Measurements from ENCODE around the gene ZDHHC14.
"Not testable (repeated sequence)": the region's sequence is repeated elsewhere in the genome, so short reads cannot be mapped to it uniquely, and the experiment has no call there.

The ZDHHC14 gene

DNA sequence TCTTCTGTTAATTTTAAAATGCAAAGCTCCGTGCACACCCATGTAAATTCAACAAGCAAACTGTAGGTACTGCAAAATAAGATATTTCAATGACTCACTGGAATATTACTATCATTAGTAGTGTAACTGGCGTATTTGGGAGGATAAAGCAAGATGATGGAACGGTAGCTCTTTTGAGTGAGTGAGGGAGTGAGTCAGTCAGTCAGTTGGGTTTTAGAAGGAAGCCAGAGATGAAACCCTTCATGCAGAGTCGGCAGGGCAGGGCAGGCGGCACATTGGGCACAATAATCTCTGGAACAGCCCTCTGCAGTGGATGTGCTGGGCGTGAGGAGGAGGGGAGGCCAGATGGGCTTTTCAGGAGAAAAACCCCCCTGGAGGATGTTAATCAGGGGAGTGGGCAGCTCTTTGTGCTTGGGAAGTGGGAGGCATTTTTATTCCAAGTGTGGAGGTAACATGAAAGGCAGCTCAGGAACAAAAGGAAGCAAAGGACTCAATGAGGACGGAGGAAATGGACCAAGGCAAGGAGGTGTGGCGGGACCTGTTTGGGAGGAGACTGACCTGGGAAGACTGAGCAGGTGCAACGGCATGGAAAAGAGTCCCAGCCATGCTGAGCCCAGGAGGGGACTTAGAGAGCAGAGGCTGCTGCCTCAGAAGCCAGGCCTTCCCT lies 171.2 kb downstream of the ZDHHC14 start:
- no peak for DNase-seq (ENCODE audit: low spot score)

DNA sequence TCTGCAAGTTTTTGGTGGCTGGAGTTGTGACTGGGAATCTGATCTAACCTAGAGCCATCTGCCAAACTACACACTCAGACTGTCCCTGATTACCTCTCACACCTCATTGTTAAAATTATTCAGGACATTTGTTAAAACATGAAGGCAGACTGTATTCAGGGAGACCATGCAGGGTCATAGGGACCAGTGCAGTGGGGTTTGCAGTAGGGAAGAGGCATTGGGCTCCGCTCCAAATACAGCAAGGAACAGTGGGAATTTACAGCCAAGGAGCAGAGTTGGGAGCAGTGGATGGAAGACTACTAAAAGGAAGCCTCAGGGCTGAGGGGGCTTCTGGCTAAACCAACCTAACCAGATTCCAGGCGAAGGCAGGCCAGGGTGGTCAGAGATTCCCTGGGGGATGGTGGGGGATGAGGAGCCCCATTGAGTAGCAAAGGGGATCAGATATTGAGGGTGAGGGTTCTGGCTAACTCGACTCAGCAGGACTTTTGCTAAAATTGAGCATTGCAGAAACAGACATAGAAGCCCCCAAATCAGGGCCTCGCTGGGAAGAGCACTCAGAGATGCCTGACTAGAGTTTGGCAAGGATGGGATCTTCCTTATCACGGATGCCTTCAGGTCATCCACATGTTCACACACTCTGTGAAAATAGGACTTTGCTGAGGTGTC lies 172.0 kb downstream of the ZDHHC14 start:
- DNase-seq (ENCODE audit: low spot score): no peak

DNA sequence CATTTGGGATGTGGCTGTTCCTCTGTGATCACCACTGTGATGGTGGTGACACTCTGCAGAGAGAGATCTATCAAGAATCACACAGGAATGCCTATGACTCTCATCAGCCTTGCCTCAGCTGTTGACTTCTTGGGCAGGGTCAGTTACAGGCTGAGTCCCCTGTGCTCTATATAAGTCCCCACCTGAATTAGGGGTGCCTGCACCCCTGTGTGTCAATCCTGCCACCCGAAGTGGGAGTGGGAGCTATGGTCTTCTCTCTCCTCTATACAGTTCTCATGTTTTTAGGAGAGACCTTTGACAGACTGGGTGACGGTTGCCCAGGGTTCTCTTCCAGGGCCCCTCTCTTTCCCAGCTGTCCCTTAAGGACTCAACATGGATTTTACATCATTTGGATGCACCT lies 173.8 kb downstream of the ZDHHC14 start:
- no peak for DNase-seq (ENCODE audit: low spot score)

DNA sequence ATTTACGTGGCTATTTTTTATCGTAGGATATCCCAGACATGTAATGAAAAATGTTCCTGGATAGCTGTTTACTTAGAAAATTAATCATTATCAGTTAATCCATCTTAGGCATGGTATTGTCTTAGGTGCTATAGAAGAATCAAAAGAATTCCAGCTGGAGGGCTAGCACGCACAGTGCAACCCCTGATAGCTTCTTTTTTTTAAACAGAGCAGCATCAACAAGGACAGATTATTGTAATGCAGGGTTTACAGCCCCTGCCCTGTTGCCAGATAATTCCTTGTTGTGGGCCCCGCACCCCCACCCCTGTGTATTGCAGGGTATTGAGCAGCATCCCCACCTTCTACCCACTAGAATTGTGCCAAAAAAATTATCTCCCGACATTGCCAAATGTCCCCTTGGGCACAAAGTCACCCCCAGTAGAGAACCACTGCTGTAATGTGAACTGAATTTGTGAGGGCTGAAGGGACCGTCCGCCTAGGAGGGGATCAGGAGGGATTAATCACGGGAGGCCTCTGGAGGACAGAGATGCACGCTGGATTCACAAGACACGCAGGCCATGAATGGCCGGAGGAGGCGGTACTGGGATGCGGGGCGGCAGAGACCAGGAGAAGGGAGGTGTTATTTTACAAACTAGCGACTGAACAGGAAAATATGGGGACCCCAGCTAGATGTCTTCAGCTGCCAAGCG lies 174.6 kb downstream of the ZDHHC14 start:
- DNase-seq (ENCODE audit: low spot score): no peak

DNA sequence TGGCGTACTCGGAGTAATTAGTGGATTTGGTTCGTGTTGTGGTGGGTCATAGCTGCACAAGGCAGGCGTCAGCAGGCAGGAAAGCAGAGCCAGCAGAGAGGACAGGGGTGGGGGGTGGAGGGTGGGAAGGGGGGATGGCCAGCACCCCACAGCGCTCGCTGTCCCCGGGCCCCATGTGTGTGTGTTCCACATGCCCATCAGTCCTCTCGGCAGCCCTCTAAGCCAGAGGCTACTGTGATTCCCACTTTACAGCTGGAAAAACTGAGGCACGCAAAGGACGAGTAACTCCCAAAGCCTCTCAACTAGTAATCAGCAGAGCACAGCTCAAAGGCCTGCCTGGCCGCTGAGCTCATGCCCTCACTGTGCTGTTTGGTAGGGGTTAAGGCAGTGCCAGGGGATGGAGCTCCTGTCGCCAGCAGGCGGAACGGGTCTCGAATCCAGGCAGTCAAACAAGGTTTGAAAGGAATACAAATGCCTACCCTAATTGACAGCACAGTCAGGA lies 175.2 kb downstream of the ZDHHC14 start:
- no peak for DNase-seq (ENCODE audit: low spot score)

DNA sequence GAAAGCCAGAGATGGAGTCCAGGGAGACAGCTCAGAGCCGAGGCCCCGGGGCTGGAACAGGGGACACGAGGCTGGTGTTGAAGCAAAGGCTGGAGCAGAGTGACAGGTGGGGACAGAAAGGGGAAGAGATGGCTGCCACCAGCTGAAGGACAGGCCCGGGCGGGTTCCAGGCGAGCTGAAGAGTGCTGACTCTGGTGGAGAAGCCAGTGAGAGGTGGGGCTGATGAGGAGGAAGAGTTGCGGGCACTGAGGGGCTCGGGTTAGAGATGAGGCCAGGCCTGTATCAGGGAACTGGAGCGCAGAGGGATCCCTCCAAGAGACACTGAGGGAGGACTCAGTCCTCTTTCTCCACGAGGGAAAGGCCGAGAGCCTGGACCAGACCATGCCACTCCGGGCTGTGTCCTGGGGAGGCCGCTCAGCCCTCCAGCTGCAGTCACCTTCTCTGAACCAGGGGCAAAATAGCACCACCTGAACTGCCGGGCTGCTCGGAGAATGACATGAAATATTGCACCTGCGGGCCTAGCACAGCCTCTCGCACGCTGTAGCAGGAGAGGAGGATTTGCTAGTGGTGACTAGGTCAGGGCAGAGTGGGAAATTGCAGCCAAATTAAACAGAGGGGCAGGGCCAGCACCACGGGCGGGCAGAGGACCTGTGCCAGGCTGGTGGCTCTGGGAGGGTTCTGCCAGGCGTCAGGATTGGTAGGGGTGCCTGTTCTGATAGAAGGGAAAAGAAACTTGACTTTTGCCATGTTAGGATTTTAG lies 175.9 kb downstream of the ZDHHC14 start:
- DNase-seq (ENCODE audit: low spot score): no peak

DNA sequence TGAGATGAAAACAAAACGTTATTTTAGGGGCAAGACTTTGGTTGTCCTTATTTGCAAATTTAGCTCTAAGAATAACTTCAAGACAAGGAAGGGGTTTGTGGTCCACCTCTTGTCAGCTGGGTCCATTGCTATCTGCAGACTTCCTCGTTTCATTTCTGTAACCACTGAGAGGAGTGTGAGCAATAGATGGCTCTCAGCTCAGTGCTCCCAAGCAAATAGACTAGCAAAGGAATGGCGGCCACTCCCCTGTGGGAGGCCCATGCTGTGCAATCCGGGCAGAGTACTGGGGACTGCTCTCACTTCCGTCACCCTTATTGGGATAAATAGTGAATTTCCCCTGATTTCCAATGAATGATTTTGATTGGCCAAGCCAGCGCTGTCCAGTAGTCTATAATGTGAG lies 176.6 kb downstream of the ZDHHC14 start:
- no peak for DNase-seq (ENCODE audit: low spot score)

DNA sequence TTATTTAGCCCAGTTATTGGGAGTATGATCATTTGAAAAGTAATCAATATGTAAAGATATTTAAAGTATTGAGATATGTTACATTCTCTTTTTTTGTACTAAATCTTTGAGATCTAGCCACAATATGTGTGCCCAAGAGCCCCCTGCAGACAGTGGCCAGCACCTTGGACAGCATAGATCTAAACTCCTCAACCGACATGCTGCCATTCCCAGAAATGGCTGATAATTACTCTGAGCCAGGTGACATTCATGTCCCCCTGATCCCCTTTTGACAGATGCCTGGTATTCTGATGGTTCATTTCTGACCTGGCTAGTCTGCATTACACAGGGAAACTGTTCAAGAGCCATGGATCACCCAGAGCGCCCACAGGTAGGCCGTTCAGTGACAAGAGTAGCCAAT lies 177.1 kb downstream of the ZDHHC14 start:
- no peak for DNase-seq (ENCODE audit: low spot score)

DNA sequence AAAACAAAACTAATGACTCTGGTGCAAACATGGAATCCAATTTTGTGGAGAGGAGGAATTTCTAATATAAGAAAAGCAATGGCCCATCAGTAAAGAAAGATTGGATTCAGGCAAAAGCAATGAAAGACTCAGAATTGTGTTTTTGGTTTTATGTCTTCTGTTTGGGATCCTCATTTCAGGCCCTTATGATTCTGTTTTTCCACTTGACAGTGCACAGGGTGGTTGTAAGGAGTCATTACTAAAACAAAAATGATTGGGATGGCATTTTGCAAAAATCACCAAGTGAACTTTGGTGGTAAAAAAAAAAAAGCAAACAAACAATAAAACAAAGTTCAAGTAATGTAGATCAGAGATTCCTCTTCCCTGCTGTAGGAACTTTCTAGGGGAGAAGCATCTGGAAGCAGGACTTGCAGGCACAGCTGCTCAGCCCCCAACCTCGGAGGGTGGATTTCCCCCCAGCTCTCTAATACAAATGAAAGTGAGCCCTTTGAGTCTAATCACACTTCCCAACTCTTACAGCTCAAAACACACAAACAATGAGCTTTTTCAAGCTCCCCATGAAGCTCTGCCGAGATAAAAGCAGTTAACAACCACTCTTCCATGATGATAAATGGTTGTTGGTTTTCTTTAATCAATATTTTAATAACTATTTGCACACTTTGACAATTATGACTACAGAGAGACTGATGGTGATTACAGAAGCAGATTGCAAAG lies 177.7 kb downstream of the ZDHHC14 start:
- DNase-seq (ENCODE audit: low spot score): no peak

DNA sequence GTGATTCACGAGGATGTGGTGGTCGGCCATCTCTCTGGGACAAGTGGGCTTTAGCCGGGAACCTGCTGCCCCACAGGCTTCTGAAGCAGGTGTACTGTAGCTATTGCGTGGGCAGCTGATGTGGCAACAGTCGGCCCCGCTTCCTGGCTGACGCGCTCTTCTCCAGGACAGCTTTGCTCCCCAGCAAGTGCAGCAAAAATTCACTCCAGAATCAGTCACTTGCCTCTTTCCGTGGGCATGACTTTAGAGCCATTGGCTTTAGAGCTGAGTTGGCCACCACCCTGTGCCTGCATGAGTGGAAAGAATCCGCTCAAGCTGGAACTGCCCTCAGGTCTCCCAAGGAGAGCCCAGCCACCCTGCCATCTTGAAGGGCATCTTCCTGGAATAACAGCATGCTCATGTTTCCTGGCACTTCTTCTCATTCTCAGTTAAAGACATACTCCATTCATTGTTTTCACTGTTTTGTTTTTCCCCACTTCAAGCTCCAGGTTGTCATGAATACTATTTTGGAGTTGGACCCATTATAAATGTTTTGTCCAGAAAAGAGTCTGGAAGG lies 178.3 kb downstream of the ZDHHC14 start:
- no peak for DNase-seq (ENCODE audit: low spot score)

DNA sequence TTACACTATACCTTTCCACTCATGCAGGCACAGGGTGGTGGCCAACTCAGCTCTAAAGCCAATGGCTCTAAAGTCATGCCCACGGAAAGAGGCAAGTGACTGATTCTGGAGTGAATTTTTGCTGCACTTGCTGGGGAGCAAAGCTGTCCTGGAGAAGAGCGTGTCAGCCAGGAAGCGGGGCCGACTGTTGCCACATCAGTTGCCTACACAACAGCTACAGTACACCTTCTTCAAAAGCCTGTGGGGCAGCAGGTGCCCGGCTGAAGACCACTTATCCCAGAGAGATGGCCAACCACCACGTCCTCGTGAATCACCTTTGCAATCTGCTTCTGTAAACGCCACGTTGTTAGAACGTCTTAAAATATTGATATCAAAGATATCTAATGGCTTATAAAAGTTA lies 179.1 kb downstream of the ZDHHC14 start:
- not testable (repeated sequence) for DNase-seq (ENCODE audit: low spot score)

DNA sequence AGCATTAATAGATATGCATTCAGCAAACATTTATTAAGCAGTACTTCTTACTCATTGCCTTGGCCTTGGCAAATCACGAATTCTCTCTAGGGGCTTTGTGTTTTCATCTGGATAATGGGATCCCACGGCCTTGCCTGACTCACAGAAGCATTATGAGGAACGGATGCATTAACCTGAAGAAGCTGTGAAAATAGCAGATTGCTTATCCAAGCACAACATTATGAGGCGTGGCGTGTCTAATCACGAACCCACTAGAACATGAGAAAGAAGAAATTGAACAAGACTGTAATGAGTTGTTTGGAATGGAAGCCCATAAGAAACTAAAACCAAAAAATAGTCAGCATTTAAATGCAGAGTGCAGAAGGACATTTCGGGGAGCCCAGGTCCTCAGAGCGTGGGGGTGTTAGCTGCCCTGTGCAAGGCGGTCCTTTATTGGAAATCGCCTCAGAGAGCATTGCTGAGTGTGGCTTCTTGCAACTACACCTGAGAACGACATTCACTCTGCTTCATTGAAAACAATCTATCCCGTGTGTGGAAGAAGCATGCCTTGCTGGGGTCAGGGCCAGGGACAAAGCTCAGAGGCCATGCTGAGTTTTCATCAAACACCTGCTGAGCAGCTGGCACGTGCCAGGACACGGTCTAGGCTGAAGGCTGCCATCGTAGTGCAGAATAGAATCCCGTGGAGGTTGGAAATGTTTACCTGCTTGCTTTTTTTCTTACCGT lies 179.9 kb downstream of the ZDHHC14 start:
- DNase-seq (ENCODE audit: low spot score): no peak

DNA sequence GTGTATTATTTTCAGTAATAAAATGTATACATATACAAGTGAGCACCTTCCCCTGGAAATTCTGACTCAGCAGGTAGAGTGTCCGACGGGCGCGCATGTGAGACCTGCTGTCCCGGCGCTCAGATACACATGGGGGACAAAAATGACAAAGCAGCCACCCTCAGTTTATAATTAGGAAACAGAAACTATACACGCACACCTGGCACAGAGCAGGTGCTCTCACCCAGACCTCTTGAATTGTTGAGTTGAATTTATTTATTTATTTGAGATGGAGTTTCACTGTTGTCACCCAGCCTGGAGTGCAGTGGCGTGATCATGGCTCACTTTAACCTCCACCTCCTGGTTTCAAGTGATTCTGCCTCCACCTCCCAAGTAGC lies 180.4 kb downstream of the ZDHHC14 start:
- DNase-seq (ENCODE audit: low spot score): no peak

DNA sequence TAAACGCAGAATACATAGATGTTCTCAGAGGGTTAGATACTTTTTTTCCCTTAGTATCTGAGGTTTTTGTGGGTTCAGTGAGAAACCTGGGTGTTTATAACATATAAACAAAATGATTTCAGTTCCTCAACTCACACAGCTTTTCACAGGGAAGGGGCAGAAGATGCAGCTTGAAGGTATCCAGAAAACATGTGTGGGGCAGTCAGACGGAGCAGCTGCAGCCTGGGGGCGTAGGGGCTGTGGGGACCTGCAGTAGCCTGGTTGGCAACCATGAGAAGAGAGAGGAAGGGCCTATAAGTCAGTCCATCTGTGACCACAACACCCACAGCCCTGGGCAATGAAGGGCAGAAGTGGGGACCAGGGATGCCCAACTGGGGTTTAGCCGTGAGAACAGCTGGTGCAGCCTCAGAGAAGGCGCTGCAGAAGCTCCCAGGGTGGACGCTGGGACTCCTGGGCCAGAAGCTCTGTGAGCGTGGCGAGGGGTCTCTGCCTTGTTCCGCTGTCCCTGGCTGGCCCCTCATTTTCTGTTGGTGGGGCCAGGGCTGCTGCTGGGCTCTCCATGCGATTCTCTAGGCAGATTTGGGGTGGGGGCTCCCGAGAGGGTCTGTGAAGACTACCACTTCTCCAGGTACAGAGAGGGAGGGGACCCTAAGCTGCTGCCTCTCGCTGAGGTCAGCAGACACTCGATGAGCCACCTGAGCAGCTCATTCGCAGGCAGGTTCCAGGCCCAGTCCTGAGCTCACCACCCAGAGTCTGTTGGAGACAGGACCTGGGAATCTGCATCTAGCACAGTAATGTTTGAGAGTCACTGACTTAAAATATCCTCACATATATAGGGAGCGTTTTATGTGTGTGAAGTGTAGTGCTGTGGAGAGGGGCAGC lies 181.2 kb downstream of the ZDHHC14 start:
- no peak for DNase-seq (ENCODE audit: low spot score)

DNA sequence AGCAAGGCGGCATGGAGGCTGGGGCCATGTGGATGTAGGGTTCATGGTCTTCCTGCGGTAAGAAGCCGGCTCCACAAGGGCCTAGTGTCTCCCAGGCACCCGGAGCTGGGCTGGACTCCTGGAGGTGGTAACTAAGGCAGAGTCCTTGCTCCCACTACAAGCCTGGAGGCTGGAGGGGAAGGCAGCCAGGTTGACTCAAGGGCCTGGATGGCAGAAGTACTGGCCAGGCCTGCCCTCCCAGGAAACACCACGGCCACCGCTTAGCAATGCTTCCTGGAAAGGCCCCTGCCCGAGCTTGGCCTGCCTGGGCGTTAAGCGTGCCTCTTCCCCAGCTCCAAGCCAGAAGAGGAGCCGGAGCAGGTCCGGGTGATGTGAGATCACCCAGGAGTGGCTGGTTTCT lies 182.0 kb downstream of the ZDHHC14 start:
- DNase-seq (ENCODE audit: low spot score): no peak

DNA sequence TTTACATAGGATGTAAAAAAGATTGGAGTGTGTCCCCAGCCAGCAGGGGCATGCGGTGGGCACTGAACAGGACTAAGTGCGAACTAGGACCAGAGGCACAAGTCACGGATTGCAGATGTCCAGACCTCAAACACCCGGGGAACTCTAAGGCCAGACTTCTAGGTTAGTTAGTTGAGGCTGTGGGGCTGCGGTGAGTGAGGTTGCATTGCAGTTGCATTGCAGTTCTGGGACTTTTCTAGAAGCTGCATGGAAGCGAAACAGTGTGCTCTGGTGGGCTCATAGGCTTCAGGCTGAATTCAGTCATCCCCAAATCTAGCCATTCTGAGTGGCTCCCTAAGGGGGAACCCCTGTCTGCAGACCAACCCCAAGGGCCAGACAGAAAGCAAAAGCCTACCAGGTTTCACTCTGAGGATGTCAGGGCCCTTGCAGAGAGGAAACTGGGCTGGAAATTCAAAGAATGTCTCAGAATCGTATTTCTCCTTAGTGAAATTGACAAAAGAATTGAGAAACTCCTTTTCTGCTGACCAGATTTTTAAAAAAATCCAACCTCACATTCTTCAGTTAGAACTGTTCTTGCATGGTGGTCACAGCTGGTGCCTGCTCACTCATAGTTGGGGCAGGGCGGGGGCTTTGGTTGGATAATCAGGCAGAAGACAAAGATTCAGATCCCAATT lies 182.8 kb downstream of the ZDHHC14 start:
- no peak for DNase-seq (ENCODE audit: low spot score)

DNA sequence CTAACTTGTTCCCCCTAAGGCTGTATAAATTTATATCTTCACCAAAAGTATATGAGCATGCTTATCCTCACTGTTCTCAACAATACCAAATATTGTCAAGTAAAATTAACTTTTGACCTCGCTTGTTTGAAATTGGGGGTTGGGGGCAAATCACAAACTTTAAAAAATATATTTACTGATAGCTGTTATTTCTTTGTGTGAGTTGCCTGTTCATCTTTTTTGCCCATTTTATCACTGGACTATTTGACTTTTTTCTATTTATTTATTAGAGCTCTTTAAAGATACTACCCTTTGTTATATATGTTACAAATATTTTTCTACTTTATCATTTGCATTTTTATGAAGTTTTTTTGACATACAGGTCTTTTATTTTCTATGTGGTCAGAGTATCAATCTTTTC lies 187.7 kb downstream of the ZDHHC14 start:
- no peak for DNase-seq (ENCODE audit: low spot score)

DNA sequence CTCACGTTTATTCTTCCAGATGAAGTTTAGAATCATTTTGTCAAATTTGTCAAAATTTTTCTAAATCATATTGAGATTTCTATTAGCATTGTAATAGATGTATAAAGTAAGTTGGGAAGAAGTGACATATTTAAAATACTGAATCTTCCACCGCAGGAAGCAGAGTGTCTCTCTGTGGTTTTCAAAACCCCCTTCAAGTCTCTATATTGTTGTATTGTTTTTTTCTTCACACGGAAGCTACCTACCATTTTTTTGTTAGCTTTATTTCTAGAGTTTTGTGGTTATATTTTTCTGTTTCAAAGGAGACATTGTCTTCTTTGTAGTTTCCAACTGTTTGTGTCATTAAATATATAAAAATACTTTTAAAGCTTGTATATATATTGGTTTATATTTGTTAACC lies 188.6 kb downstream of the ZDHHC14 start:
- no peak for DNase-seq (ENCODE audit: low spot score)

DNA sequence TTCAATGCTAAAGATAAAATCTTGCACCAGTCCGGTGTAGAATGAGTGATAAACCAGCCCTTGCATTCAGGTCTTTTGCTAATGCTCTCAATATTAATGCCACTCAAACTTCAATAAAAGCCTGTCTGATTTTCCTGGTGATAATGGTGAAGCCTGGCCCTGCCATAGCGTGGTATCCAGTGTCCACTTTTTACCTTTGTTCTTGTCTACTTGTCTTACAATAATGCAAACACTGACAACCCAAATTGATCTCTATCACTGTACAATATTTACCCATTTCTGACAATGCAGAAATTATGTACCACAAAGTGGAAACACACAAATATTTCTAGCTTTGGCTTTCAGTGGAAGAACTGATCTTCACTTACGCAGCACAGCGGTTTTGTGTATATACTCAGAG lies 189.1 kb downstream of the ZDHHC14 start:
- DNase-seq (ENCODE audit: low spot score): no peak

Data from HuH-7.5 (cell line).